Spleen (tissue), 11 donors: ENCODE data around the gene AP4M1. TPM values are rescaled to one million over a fixed set of nuclear protein-coding genes. Genes with fewer than 3 reads are reported as not detected.

Experiments used
- DNase-seq: peaks from one replicate; pipeline ENCODE4 v3.0.0-alpha.2; 2020
- H3K27ac ChIP-seq, 8 donors: fragments of 200-600 bp; sonication (generic) in 7 of 8; 1 replicate in 4 of 8; 2 replicates in 4 of 8; pipeline versions ENCODE4 v1.5.0 to v1.8.0; 2016 to 2021; ENCODE audit warnings: inconsistent platforms in 4 of 8, mild to moderate bottlenecking in 4 of 8, moderate library complexity in 1 of 8
- H3K27me3 ChIP-seq, 7 donors: fragments of 200-600 bp; sonication (generic) in 6 of 7; replicated peaks in 1 of 7; 1 replicate in 4 of 7; 2 replicates in 3 of 7; pipeline versions ENCODE4 v1.5.0 to v1.8.0; 2016 to 2021; ENCODE audit warnings: inconsistent platforms in 3 of 7, mild to moderate bottlenecking in 1 of 7
- H3K36me3 ChIP-seq, 6 donors: fragments of 200-600 bp; sonication (generic) in 5 of 6; 1 replicate in 4 of 6; 2 replicates in 2 of 6; pipeline versions ENCODE4 v1.5.0 to v1.8.0; 2016 to 2021; ENCODE audit warnings: inconsistent platforms in 2 of 6
- H3K4me1 ChIP-seq, 6 donors: fragments of 200-600 bp; sonication (generic) in 5 of 6; 1 replicate in 3 of 6; 2 replicates in 3 of 6; pipeline versions ENCODE4 v1.5.0 to v1.8.0; 2016 to 2021; ENCODE audit warnings: inconsistent platforms in 3 of 6
- H3K4me3 ChIP-seq, 8 donors: fragments of 200-600 bp; sonication (generic) in 7 of 8; 1 replicate in 4 of 8; 2 replicates in 4 of 8; pipeline versions ENCODE4 v1.5.0 to v1.8.0; 2016 to 2021; ENCODE audit warnings: inconsistent platforms in 4 of 8, mild to moderate bottlenecking in 4 of 8, moderate library complexity in 2 of 8
- H3K9me3 ChIP-seq, 8 donors: fragments of 200-600 bp; sonication (generic) in 7 of 8; 1 replicate in 4 of 8; 2 replicates in 4 of 8; pipeline versions ENCODE4 v1.5.0 to v1.8.0; 2016 to 2021; ENCODE audit warnings: inconsistent platforms in 4 of 8
- POLR2A ChIP-seq, 3 donors: fragments of 450-650 bp; IDR thresholded peaks; one replicate each; pipeline ENCODE4 v1.5.1; 2017; ENCODE audit warnings: antibody characterized with exemption in 3 of 3, mild to moderate bottlenecking in 1 of 3
- POLR2AphosphoS5 ChIP-seq, 3 donors: sonication (generic); formaldehyde crosslinking; IDR thresholded peaks; one replicate each; pipeline ENCODE4 v1.5.1; 2017; ENCODE audit warnings: antibody characterized with exemption in 3 of 3
- WGBS, 5 donors: extraction: QIAGEN DNeasy Blood & Tissue Kit in 3 of 5; methylation state at CpG; one replicate each; pipeline versions ENCODE4 v1.1.5 to v1.1.7; 2013 to 2018; 5-methylcytosine and 5-hydroxymethylcytosine counted together
- intact Hi-C: fragments of 100-400 bp; cut with DNase I; formaldehyde crosslinking; loops from one replicate; pipeline ENCODE4 v1.15.0; 2023; ENCODE audit warnings: low total_unique reads
- polyA plus RNA-seq, 3 donors: library from polyadenylated mRNA; stranded (reverse); fragments of 200-250 nt; gene quantifications; one replicate each; pipeline ENCODE4 v1.2.1, GENCODE V29; 2013
- total RNA-seq, 7 donors: library from RNA; depleted of rRNA in 3 of 7; stranded (reverse); fragments of >200 nt in 3 of 7; fragmentation: NEBNext Ultra II Directional in 4 of 7; extraction: Animal tissue kit (Norgen Biotek cat#: 25700) in 4 of 7; gene quantifications; one replicate each; pipeline versions ENCODE4 v1.1.0 to v1.2.1, GENCODE V29; 2016 to 2021
- TF ChIP-seq, protein P1 (sequence below), 11 experiments: fragments of 200-600 bp in 7 of 11; fragments of 450-650 bp in 4 of 11; sonication (generic) in 4 of 11; IDR thresholded peaks in 8 of 11; conservative IDR thresholded peaks in 3 of 11; 1 replicate in 7 of 11; 2 replicates in 4 of 11; pipeline versions ENCODE4 v1.4.0 to v1.8.0; 2016 to 2021; ENCODE audit warnings: antibody characterized with exemption in 11 of 11, inconsistent platforms in 4 of 11, mild to moderate bottlenecking in 1 of 11
- donor health status: healthy with polysubstance abuse.
- donor health status: DM: no; HTN: no; CAD: no; lungs with moderate emphysema.
- donor health status: DM: no; HTN: no; CAD: no.
- donor health status: Bipolar disorder and iron deficiency.
- donor health status: healthy.
- donor health status: DM: no; HTN: no; CAD: no.
- donor health status: DM: yes; HTN: yes; CAD: no.

Gene AP4M1
- total and polyA plus RNA-seq, 10 donors, result 8.7 to 18.0 (median 10.2) TPM

DNA sequence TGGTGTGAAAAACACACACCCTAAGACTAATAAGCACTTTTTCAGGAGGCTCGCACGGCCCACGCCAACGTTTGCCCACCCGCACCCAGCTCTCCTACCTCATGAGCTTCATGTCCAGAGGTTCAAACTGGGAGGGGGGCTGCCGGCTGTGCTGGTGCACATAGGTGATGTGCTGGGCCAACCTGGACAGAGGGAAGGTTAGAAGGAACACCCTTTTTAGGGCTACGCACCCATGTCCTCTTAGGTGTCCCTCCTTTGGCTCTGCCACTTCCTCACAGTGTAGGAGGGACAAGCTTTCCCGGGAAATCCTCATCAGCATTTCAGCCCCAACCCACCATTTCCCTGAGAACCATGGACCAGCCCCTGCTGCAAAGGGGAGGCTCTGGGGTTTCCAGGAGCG, 6.2 kb upstream of the AP4M1 start:
- no peak for DNase-seq
- Histone ChIP-seq H3K4me3 (no peak overlapping the region), H3K4me1 (peaks cover 13 to 63% (median 21%) of the 10 kb centered on the region in 6 donors), H3K36me3 (peaks cover 10 to 95% (median 91%) of the 10 kb centered on the region in 6 donors), H3K27ac (no peak overlapping the region), H3K27me3 (no peaks in the 10 kb centered on the region), H3K9me3 (no peaks in the 10 kb centered on the region)
- WGBS, 5 donors, result 72 to 91% (median 89%) methylated on average over 9 of the region's 9 CpGs
- intact Hi-C loops, result no loop called here
- no peak for TF ChIP-seq POLR2A (IDR thresholded peaks at IDR 0.05)
- TF ChIP-seq POLR2AphosphoS5 (IDR thresholded peaks at IDR 0.05), result no peak
- TF ChIP-seq, protein P1, sequence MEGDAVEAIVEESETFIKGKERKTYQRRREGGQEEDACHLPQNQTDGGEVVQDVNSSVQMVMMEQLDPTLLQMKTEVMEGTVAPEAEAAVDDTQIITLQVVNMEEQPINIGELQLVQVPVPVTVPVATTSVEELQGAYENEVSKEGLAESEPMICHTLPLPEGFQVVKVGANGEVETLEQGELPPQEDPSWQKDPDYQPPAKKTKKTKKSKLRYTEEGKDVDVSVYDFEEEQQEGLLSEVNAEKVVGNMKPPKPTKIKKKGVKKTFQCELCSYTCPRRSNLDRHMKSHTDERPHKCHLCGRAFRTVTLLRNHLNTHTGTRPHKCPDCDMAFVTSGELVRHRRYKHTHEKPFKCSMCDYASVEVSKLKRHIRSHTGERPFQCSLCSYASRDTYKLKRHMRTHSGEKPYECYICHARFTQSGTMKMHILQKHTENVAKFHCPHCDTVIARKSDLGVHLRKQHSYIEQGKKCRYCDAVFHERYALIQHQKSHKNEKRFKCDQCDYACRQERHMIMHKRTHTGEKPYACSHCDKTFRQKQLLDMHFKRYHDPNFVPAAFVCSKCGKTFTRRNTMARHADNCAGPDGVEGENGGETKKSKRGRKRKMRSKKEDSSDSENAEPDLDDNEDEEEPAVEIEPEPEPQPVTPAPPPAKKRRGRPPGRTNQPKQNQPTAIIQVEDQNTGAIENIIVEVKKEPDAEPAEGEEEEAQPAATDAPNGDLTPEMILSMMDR (IDR thresholded peaks at IDR 0.05 in 8 of 11, conservative IDR thresholded peaks at IDR 0.05 in 3 of 11), result no peak

DNA sequence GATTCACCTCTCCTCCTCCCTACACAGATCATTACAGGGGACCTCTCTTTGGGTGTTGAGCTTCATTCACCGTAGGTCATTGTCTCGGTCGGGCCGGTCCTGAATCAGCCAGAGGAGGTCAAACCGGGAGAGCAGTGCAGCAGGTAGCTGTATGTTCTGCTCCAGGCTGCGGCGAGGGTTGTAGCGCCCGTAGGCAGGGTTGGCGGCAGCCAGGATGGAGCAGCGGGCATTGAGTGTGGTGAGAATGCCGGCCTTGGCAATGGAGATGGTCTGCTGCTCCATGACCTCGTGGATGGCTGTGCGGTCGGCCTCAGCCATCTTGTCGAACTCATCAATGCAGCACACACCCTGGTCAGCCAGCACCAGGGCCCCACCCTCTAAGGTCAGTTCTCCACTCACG, 5.7 kb upstream of the AP4M1 start:
- 88 to 96% (median 95%) methylated on average over 17 of the region's 17 CpGs for WGBS, 5 donors
- H3K27ac ChIP-seq, result no peak overlapping the region

DNA sequence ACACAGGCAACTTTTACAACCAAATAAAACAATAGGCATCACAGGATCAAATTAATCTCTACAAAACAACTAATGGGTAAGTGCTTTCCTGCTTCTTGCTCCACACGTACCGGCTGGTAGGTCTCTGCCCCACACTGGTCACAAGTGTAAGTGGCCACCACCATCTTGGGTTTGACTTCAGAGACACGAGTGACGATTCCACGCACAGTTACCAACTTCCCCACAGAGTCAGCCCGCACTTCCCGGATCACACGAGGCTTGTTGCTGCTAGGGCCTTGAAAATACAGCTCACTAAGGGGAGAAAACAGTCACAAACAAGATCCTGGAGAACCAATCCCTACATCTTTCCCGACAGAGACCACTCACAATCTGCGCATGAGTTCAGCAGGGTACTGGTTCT, 2.5 kb upstream of the AP4M1 start:
- Histone ChIP-seq H3K4me1 (peaks cover 13 to 41% (median 32%) of the 10 kb centered on the region in 6 donors), H3K36me3 (peaks cover 7 to 69% (median 55%) of the 10 kb centered on the region in 6 donors), H3K27me3 (no peaks in the 10 kb centered on the region), H3K9me3 (no peaks in the 10 kb centered on the region), H3K4me3 (no peak overlapping the region), H3K27ac (peak overlapping the region in 3 of 8 donors; percentile 13 to 96 (median 92))
- intact Hi-C loops, result no loop called here
- TF ChIP-seq POLR2A (IDR thresholded peaks at IDR 0.05) (no peak), POLR2AphosphoS5 (IDR thresholded peaks at IDR 0.05) (no peak)
- TF ChIP-seq, protein P1 (IDR thresholded peaks at IDR 0.05 in 8 of 11, conservative IDR thresholded peaks at IDR 0.05 in 3 of 11), result no peak
- 85 to 89% (median 87%) methylated on average over 10 of the region's 10 CpGs for WGBS, 5 donors
- DNase-seq, result no peak

More for the DNA sequence above, 5.7 kb upstream of the AP4M1 start:
- intact Hi-C loops, result no loop called here
- H3K36me3 ChIP-seq, result peaks cover 10 to 91% (median 87%) of the 10 kb centered on the region in 6 donors
- DNase-seq, result no peak
- no peaks in the 10 kb centered on the region for H3K9me3 ChIP-seq
- no peaks in the 10 kb centered on the region for H3K27me3 ChIP-seq
- peaks cover 13 to 59% (median 19%) of the 10 kb centered on the region in 6 donors for H3K4me1 ChIP-seq
- peak in 1 of 3 donors; percentile 20 for TF ChIP-seq POLR2AphosphoS5 (IDR thresholded peaks at IDR 0.05)
- TF ChIP-seq, protein P1 (IDR thresholded peaks at IDR 0.05 in 8 of 11, conservative IDR thresholded peaks at IDR 0.05 in 3 of 11), result no peak
- H3K4me3 ChIP-seq, result no peak overlapping the region

DNA sequence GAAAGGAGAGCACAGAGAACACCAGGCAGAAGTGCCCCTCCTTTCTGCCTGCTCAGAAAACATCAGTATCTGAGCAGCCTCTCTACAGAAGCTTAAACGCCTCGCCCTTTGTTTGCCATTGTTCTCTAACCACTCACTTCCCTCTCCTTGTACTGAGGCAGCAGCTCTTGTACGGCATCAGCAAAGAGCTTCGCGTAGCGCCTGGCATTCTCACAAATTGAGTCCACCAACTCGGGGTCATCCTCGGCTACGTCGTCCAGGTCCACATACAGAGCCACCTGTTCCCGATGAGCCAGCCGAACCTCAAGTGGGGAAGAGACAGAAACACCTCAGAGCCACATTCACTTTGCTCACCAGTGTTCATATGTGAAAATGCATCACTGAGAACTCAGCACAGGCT, 2.0 kb upstream of the AP4M1 start:
- peaks cover 7 to 69% (median 50%) of the 10 kb centered on the region in 6 donors for H3K36me3 ChIP-seq
- no peak for DNase-seq
- H3K4me1 ChIP-seq, result peaks cover 13 to 38% (median 32%) of the 10 kb centered on the region in 6 donors
- no peaks in the 10 kb centered on the region for H3K27me3 ChIP-seq
- intact Hi-C loops, result no loop called here
- no peaks in the 10 kb centered on the region for H3K9me3 ChIP-seq
- TF ChIP-seq POLR2AphosphoS5 (IDR thresholded peaks at IDR 0.05) (no peak), POLR2A (IDR thresholded peaks at IDR 0.05) (no peak)
- TF ChIP-seq, protein P1 (IDR thresholded peaks at IDR 0.05 in 8 of 11, conservative IDR thresholded peaks at IDR 0.05 in 3 of 11), result no peak
- H3K4me3 ChIP-seq, result peak overlapping the region; percentile 58 to 99 (median 90)
- peak overlapping the region in 6 of 8 donors; percentile 89 to 97 (median 94) for H3K27ac ChIP-seq
- 63 to 83% (median 77%) methylated on average over 12 of the region's 12 CpGs for WGBS, 5 donors
